ENCODE measurements around the gene ALDH8A1.
A peak's percentile ranks its signal among the peaks of the same experiment; 100 is the strongest.

The ALDH8A1 gene

DNA sequence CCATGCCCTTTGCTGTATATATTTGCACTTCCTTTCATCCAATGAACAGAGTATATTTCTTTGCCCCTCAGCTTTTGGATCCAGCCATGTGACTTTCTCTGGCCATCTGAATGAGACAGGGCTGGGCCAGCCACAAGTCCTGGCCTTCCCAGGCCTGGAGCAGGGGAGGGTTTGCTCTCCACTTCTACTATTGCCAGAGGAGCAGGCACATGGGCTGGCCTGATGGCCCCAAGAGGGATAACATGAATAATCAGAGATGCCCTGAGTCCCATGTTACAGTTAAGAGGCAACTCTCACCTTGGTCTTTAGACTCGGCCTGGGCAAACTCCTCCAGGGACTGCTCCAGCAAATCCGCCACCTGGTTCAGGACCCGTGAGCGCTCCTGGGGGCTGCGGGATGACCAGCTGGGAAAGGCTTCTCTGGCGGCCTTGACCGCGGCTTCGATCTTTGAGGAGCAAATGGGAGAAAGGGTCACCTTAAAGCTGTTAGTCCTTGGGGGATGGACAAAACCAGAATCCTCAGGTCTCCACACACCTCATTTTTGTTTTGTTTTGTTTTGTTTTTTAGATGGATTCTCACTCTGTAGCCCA is 6.3 kb downstream of the ALDH8A1 start:
- TF ChIP-seq, protein P1, sequence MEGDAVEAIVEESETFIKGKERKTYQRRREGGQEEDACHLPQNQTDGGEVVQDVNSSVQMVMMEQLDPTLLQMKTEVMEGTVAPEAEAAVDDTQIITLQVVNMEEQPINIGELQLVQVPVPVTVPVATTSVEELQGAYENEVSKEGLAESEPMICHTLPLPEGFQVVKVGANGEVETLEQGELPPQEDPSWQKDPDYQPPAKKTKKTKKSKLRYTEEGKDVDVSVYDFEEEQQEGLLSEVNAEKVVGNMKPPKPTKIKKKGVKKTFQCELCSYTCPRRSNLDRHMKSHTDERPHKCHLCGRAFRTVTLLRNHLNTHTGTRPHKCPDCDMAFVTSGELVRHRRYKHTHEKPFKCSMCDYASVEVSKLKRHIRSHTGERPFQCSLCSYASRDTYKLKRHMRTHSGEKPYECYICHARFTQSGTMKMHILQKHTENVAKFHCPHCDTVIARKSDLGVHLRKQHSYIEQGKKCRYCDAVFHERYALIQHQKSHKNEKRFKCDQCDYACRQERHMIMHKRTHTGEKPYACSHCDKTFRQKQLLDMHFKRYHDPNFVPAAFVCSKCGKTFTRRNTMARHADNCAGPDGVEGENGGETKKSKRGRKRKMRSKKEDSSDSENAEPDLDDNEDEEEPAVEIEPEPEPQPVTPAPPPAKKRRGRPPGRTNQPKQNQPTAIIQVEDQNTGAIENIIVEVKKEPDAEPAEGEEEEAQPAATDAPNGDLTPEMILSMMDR (IDR thresholded peaks at IDR 0.05; ENCODE audit: low read depth, low read length), result no peak
- no peak for DNase-seq (ENCODE audit: low read depth in 2 of 2)
- H3K4me3 ChIP-seq (replicated peaks in 1 of 2; ENCODE audit: low read depth in 2 of 2, low read length in 2 of 2), result no peak overlapping the region

- DNase-seq (ENCODE audit: low read depth in 2 of 2), result peak in 1 of 2 donors; percentile 22
- no peak overlapping the region for H3K4me3 ChIP-seq (replicated peaks in 1 of 2; ENCODE audit: low read depth in 2 of 2, low read length in 2 of 2)
Observed at GRCh38 chr6:134938896-134939295, 11.0 kb downstream of the ALDH8A1 start.

DNA sequence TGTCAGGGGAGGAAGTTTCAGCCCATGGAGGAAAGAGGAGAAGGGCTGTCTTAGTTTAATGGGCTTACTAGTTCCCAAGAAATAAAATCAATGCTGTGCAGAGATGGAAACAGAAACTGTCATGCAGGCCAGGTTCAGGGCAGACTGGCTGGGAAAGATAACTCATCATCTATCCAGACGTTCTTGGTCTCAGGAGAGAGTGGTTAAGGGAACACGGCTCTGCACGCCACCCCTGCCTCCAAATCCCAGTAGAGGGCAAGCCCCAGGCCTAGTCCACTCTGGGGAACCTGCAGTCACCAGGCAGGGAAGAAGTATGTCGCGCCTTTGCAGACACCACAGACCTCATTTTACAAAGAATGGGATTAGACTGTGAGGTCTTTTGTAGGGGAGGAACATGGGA is 12.5 kb downstream of the ALDH8A1 start:
- H3K4me3 ChIP-seq (replicated peaks in 1 of 2; ENCODE audit: low read depth in 2 of 2, low read length in 2 of 2), result no peak overlapping the region
- TF ChIP-seq, protein P1 (IDR thresholded peaks at IDR 0.05; ENCODE audit: low read depth, low read length), result no peak
- DNase-seq (ENCODE audit: low read depth in 2 of 2), result peak in 1 of 2 donors; percentile 15

More at GRCh38 chr6:134938896-134939295, 11.0 kb downstream of the ALDH8A1 start:
- TF ChIP-seq, protein P1 (IDR thresholded peaks at IDR 0.05; ENCODE audit: low read depth, low read length), result no peak

GRCh38 chr6:134936931-134937330 is 13.0 kb downstream of the ALDH8A1 start:
- peak; percentile 36 to 72 for DNase-seq (ENCODE audit: low read depth in 2 of 2)
- no peak overlapping the region for H3K4me3 ChIP-seq (replicated peaks in 1 of 2; ENCODE audit: low read depth in 2 of 2, low read length in 2 of 2)
- TF ChIP-seq, protein P1 (IDR thresholded peaks at IDR 0.05; ENCODE audit: low read depth, low read length), result no peak

DNA sequence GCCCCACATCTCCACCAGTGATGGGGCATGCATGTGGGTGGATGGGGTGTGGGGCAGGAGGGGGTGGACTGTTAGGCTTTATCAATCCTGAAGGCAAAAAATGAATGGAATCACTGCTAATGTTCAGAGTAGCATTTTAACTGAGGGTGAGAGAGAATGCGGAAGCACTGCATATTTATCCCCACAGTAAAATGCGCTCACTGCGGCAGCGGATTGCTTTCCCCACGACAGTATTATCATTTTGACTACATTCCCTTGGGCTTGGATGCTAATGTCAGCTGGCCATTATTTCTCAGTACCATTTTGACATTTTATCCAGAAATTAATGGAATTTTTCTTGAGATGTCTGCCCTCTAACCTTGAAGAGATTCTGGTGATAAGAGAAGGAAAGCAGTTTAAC is 13.4 kb downstream of the ALDH8A1 start:
- DNase-seq (ENCODE audit: low read depth in 2 of 2), result no peak
- TF ChIP-seq, protein P1 (IDR thresholded peaks at IDR 0.05; ENCODE audit: low read depth, low read length), result no peak
- H3K4me3 ChIP-seq (replicated peaks in 1 of 2; ENCODE audit: low read depth in 2 of 2, low read length in 2 of 2), result no peak overlapping the region

GRCh38 chr6:134934793-134935485 is 15.0 kb downstream of the ALDH8A1 start:
- TF ChIP-seq, protein P1 (IDR thresholded peaks at IDR 0.05; ENCODE audit: low read depth, low read length), result no peak
- DNase-seq (ENCODE audit: low read depth in 2 of 2), result no peak
- no peak overlapping the region for H3K4me3 ChIP-seq (replicated peaks in 1 of 2; ENCODE audit: low read depth in 2 of 2, low read length in 2 of 2)
